Adrenal gland (tissue), 12 donors: Measurements from ENCODE around the gene TBX3. TPM values are rescaled to one million over a fixed set of nuclear protein-coding genes. Genes with fewer than 3 reads are reported as not detected.
A peak's percentile ranks its signal among the peaks of the same experiment; 100 is the strongest.

Experiments
- DNase-seq, 7 donors: peaks; one replicate each; pipeline ENCODE4 v3.0.0-alpha.2; 2019 to 2020
- H3K27ac ChIP-seq, 5 donors: fragments of 200-600 bp; sonication (generic) in 4 of 5; 1 replicate in 3 of 5; 2 replicates in 2 of 5; pipeline versions ENCODE4 v1.5.1 to v1.8.0; 2016 to 2020; ENCODE audit warnings: mild to moderate bottlenecking in 1 of 5
- H3K27me3 ChIP-seq: fragments of 200-600 bp; 2 replicates; pipeline ENCODE4 v1.8.0; 2021
- H3K36me3 ChIP-seq, 2 donors: fragments of 200-600 bp; replicated peaks in 1 of 2; 1 replicate in 1 of 2; 2 replicates in 1 of 2; pipeline versions ENCODE4 v1.5.1 to v1.8.0; 2018 to 2022
- H3K4me1 ChIP-seq, 2 donors: fragments of 200-600 bp; replicated peaks in 1 of 2; 1 replicate in 1 of 2; 2 replicates in 1 of 2; pipeline versions ENCODE4 v1.5.1 to v1.8.0; 2018 to 2021
- H3K4me3 ChIP-seq, 4 donors: fragments of 200-600 bp; sonication (generic) in 3 of 4; one replicate each; pipeline ENCODE4 v1.5.1; 2016 to 2018
- H3K9me3 ChIP-seq, 3 donors: fragments of 200-600 bp; sonication (generic) in 1 of 3; replicated peaks in 1 of 3; 1 replicate in 2 of 3; 2 replicates in 1 of 3; pipeline versions ENCODE4 v1.5.1 to v1.8.0; 2016 to 2021
- POLR2A ChIP-seq, 2 donors: fragments of 450-650 bp; IDR thresholded peaks; one replicate each; pipeline ENCODE4 v1.6.1; 2017; ENCODE audit warnings: antibody characterized with exemption in 2 of 2, mild to moderate bottlenecking in 2 of 2, moderate library complexity in 1 of 2
- WGBS, 4 donors: extraction: QIAGEN DNeasy Blood & Tissue Kit in 2 of 4; methylation state at CpG; one replicate each; pipeline versions ENCODE4 v1.1.5 to v1.1.7; 2013 to 2017; 5-methylcytosine and 5-hydroxymethylcytosine counted together
- intact Hi-C, 2 donors: fragments of 100-400 bp; cut with DNase I; formaldehyde crosslinking; loops; one replicate each; pipeline versions ENCODE4 v1.14.1 to v1.15.0; 2022 to 2023
- polyA plus RNA-seq, 3 donors: library from polyadenylated mRNA; stranded (reverse); fragments of 200-250 nt in 2 of 3; fragments of 350-450 nt in 1 of 3; fragmentation: Illumina TruSeq in 1 of 3; extraction: RNeasy Lipid Tissue Mini Kit (QIAGEN cat#74804) in 1 of 3; gene quantifications; one replicate each; pipeline ENCODE4 v1.2.3, GENCODE V29; 2013 to 2014
- total RNA-seq, 9 donors: library from RNA; depleted of rRNA in 4 of 9; stranded (reverse); fragments of >200 nt in 4 of 9; fragments of 120-200 nt in 1 of 9; fragmentation: NEBNext Ultra II Directional in 1 of 9; extraction: Animal tissue kit (Norgen Biotek cat#: 25700) in 1 of 9; gene quantifications; one replicate each; pipeline versions ENCODE4 v1.1.0 to v1.2.4, GENCODE V29; 2013 to 2023
- TF ChIP-seq, protein P1 (sequence below), 6 experiments: fragments of 450-650 bp in 4 of 6; fragments of 200-600 bp in 2 of 6; sonication (generic) in 1 of 6; IDR thresholded peaks; 1 replicate in 5 of 6; 2 replicates in 1 of 6; pipeline versions ENCODE4 v1.5.1 to v1.8.0; 2016 to 2021; ENCODE audit warnings: antibody characterized with exemption in 6 of 6, mild to moderate bottlenecking in 2 of 6, moderate library complexity in 1 of 6
- donor health status: healthy with polysubstance abuse.
- donor health status: Bipolar disorder and iron deficiency.
- donor health status: DM: yes; HTN: yes; CAD: no.
- donor health status: DM: no; HTN: no; CAD: no.
- donor health status: DM: no; HTN: no; CAD: no.
- donor health status: DM: yes; HTN: yes; CAD: no.

The TBX3 gene
- total and polyA plus RNA-seq, 12 donors, result 156 to 602 (median 354) TPM

DNA sequence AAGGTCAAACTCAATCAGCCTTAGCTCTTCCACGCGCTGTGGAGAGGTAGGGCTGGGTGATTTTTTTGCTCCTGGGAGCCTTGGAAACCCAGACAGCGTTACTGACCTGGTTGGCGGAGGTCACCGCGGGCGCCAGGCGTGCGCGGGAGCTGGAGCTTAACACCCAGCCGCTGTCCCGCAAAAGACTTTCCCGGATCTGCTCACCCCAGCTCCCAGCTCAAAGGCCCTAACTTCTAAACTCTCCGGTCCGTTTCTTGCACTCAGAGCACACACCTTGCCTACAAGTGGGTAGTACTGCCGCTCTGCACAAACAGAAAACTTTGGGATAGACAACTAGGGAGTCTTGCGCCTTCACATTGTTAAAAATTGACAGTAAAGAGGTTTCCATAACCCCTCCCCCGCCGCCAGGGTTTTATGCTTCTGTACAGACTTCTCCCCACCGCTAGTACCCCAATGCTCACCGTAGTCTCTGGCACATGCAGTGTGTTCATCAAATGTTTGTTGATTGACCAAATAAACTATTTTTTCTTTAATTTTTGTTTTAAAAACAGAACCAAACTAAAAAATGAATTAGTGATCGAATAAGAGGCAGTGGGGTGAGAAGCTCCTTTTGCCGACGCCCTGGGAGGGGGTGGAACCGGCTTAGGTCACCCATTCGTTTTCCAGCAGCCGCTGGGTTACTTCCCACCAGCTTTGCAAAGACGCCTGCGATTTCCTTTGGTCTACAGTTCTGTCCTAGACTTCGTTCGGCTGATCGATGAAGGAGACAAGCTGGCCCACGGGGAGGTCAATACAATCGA, 12.7 kb upstream of the TBX3 start:
- DNase-seq, result no peak
- Histone ChIP-seq H3K27ac (no peak overlapping the region), H3K36me3 (no peaks in the 10 kb centered on the region), H3K27me3 (peaks cover 7% of the 10 kb centered on the region), H3K9me3 (no peaks in the 10 kb centered on the region), H3K4me1 (peaks cover 2 to 9% of the 10 kb centered on the region in 2 donors), H3K4me3 (no peak overlapping the region)
- no peak for TF ChIP-seq POLR2A (IDR thresholded peaks at IDR 0.05)
- TF ChIP-seq, protein P1, sequence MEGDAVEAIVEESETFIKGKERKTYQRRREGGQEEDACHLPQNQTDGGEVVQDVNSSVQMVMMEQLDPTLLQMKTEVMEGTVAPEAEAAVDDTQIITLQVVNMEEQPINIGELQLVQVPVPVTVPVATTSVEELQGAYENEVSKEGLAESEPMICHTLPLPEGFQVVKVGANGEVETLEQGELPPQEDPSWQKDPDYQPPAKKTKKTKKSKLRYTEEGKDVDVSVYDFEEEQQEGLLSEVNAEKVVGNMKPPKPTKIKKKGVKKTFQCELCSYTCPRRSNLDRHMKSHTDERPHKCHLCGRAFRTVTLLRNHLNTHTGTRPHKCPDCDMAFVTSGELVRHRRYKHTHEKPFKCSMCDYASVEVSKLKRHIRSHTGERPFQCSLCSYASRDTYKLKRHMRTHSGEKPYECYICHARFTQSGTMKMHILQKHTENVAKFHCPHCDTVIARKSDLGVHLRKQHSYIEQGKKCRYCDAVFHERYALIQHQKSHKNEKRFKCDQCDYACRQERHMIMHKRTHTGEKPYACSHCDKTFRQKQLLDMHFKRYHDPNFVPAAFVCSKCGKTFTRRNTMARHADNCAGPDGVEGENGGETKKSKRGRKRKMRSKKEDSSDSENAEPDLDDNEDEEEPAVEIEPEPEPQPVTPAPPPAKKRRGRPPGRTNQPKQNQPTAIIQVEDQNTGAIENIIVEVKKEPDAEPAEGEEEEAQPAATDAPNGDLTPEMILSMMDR (IDR thresholded peaks at IDR 0.05), result no peak
- WGBS, 4 donors, result 57 to 63% (median 58%) methylated on average over 34 of the region's 34 CpGs
- intact Hi-C loops, result no loop called here

DNA sequence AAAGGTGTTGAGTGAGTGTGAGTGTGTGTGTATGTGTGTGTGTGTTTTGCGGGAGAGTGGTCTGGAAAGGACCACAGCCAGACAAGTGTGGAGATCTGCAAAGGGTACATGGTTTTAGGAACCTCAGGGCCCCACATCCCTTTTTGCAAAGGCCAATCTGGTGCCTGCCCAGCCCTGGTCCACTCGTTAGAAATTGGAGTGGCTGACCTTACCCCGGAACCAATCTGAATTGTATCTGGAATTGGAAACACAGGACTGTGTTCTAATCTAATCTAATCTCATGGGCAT, 11.3 kb upstream of the TBX3 start:
- H3K27ac ChIP-seq, result no peak overlapping the region
- H3K9me3 ChIP-seq, result no peaks in the 10 kb centered on the region
- intact Hi-C loops, result no loop called here
- 68 to 81% (median 70%) methylated on average over 3 of the region's 3 CpGs for WGBS, 4 donors
- no peaks in the 10 kb centered on the region for H3K36me3 ChIP-seq
- H3K4me1 ChIP-seq, result peaks cover 12 to 16% of the 10 kb centered on the region in 2 donors
- H3K27me3 ChIP-seq, result peaks cover 7% of the 10 kb centered on the region
- H3K4me3 ChIP-seq, result no peak overlapping the region
- TF ChIP-seq POLR2A (IDR thresholded peaks at IDR 0.05), result no peak
- TF ChIP-seq, protein P1 (IDR thresholded peaks at IDR 0.05), result no peak
- no peak for DNase-seq

DNA sequence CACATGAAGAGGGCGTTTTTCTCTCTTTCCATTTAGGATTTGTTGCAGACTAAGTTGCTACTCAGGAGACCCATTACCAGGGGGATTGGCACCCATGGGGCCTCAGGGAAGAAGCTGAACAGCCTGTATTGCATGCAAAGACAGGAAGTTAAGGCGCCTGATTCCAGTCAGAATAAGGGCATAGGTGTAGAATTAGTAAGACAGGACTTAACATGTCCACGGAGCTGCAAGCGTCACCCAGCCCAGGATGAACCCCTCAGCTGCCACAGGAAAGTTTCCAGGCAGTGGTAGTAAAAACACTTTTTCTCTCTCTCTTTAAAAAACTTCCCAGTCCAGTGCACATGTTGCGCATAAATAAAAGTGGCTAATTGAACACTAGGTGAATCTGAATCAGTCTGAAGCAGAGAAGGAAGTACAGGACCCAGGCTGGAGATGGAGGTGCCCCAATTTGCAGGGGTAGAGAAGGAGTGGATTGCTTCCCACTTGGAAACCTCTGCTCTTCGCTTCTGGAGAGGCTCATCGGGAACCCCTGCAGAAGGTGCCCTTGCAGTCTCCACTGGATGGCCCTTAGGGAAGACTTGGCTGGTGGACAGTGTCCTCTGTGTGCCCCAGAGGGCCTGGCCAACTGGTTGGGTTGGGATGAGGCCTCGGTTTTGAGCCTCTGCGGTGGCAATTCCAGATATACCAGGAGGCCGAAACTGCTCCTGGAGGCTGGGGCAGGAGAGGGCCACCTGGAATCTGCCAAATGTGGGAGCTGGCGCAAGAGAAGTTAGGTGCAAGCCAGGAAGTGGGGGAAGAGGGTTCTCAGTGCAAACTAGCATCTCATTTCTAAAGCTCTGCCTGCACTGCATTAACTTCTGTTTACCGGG, 10.7 kb upstream of the TBX3 start:
- Histone ChIP-seq H3K9me3 (no peaks in the 10 kb centered on the region), H3K36me3 (no peaks in the 10 kb centered on the region), H3K27ac (peak overlapping the region in 2 of 5 donors; percentile 96 to 99), H3K4me1 (peaks cover 12 to 16% of the 10 kb centered on the region in 2 donors), H3K27me3 (peaks cover 3% of the 10 kb centered on the region), H3K4me3 (peak overlapping the region in 1 of 4 donors; percentile 72)
- 61 to 73% (median 67%) methylated on average over 10 to 12 of the region's 12 CpGs for WGBS, 4 donors
- DNase-seq, result no peak
- no peak for TF ChIP-seq POLR2A (IDR thresholded peaks at IDR 0.05)
- TF ChIP-seq, protein P1 (IDR thresholded peaks at IDR 0.05), result no peak
- intact Hi-C loops, result no loop called here

DNA sequence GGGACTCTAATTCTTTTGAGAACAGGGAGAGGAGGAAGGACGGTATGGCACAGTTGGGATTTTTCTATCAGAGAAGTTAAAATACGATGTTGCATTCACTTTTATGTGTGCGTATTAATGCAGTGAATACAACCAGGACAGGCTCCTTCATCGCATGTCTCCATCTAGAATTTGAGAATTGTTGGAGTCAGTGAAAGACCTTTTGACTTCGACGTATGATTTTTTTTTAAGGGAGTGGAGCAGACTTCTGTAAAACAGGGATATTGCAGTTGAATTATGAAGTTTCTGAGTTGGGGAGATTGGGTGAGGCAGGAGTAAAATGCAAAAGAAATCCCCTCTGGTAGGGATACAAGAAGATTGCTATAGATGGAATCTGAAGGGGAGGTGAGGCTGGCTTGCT, 9.6 kb upstream of the TBX3 start:
- WGBS, 4 donors, result 23 to 42% (median 30%) methylated on average over 6 of the region's 6 CpGs
- Histone ChIP-seq H3K27me3 (no peaks in the 10 kb centered on the region), H3K9me3 (no peaks in the 10 kb centered on the region), H3K4me1 (peaks cover 12 to 16% of the 10 kb centered on the region in 2 donors), H3K36me3 (no peaks in the 10 kb centered on the region), H3K27ac (peak overlapping the region in 4 of 5 donors; percentile 35 to 99 (median 94)), H3K4me3 (peak overlapping the region in 1 of 4 donors; percentile 72)
- TF ChIP-seq, protein P1 (IDR thresholded peaks at IDR 0.05), result no peak
- no peak for TF ChIP-seq POLR2A (IDR thresholded peaks at IDR 0.05)
- no peak for DNase-seq
- intact Hi-C loops, result no loop called here
